Activated CD8-positive, alpha-beta memory T cell treated with anti-CD3 and anti-CD28 coated beads for 4 hours (primary cell): ENCODE data around the gene LSM2.
"Not testable (repeated sequence)": the region's sequence is repeated elsewhere in the genome, so short reads cannot be mapped to it uniquely, and the experiment has no call there.

ENCODE experiments used
- DNase-seq, 2 donors: peaks; one replicate each; pipeline ENCODE4 v3.0.0-alpha.2; 2020; ENCODE audit warnings: low read depth in 2 of 2

LSM2 gene

DNA sequence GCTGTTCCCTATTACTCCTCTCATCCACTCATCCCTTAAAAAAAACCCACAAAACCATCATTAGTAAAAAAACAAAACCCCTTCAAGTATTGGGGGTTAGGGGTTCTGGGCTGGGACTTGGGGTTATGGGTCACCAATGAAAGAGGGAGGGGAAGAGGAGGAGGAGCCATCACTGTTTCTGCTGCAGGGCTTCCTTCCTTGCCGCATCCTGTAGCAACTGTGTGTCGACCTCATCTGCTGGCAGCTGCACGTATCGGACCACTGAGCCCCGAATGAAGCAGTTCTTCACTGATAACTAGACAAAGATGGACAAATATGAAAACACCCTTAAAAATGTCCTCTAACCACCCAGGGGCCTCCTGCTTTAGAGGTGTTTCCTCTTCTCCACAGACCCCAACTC is 9.2 kb downstream of the LSM2 start:
- no peak for DNase-seq

DNA sequence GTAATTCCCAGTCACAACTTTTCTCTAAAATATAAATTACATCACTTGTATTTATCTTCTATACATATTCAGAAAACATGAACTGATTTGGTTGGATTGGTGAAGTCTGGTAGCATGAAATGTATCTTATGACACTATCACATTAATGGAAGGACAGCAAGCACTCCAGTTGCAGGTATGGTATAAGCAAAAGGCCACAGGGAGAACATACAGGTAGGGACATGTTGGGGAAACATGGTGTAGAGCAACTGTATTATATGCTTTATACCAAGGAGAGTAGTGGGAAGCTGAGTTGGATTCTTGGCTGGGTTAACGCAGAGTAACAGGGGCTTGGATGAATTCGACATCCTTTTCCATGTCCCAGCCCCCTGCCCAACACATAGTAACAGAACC is 9.8 kb downstream of the LSM2 start:
- DNase-seq: no peak

- DNase-seq: peak; percentile 64 to 65
Measured at GRCh38 chr6:31795616-31796298, 11.0 kb downstream of the LSM2 start, which contains the start of gene VARS1. TSS of gene VARS1 (minus strand) at chr6:31795752. CDS start at chr6:31795217, 535 bp downstream.

GRCh38 chr6:31794866-31795615 is 11.7 kb downstream of the LSM2 start:
- DNase-seq: no peak

DNA sequence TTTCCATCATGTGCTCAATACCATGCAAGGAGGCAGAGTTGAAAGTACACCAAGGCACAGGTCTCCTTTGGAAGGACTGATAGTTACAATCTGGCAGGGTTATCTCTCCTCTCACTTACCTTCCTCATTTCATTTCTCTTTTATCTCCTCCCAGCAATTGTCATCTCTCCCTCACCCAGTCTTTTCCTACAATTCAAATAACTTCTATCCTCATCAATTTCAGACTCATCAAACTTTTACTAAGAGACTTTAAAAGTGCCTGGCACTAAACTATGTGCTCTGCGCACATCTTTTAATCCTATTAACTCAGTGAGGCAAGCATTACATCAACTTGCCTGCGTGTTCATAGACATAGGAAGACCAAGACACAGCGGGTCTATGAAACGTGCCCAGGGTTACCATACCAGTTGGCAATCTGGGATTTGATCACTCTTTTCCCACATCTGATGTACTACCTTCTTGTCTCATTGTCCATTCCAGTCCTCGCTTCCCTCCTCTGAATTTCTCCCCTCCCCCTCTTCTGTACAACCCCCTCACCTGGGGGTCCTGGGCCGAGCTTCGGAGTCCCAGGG is 12.4 kb downstream of the LSM2 start:
- DNase-seq: no peak

GRCh38 chr6:31793927-31794245 is 12.9 kb downstream of the LSM2 start:
- not testable (repeated sequence) for DNase-seq

DNA sequence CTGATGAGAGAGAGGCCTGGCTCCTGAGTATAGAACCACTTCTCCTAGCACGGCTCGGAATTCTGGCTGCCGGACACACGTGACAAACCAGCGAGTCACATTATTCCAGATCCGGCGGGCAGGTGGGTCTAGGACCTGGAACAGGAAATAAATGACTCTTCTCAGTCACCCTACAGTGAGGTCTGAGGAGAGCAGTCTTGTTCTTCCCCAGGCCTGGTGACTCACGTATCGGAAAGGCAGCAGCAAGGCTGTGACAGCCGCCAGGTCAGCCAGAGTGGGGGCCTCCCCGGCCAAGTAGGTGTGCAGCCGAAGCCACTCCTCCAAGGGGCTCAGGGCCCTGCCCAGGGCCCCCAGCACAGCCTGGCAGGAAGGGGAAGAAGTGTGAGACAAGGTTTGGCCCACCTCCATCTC is 14.0 kb downstream of the LSM2 start:
- no peak for DNase-seq

GRCh38 chr6:31792090-31792374 is 14.7 kb downstream of the LSM2 start:
- DNase-seq: no peak

DNA sequence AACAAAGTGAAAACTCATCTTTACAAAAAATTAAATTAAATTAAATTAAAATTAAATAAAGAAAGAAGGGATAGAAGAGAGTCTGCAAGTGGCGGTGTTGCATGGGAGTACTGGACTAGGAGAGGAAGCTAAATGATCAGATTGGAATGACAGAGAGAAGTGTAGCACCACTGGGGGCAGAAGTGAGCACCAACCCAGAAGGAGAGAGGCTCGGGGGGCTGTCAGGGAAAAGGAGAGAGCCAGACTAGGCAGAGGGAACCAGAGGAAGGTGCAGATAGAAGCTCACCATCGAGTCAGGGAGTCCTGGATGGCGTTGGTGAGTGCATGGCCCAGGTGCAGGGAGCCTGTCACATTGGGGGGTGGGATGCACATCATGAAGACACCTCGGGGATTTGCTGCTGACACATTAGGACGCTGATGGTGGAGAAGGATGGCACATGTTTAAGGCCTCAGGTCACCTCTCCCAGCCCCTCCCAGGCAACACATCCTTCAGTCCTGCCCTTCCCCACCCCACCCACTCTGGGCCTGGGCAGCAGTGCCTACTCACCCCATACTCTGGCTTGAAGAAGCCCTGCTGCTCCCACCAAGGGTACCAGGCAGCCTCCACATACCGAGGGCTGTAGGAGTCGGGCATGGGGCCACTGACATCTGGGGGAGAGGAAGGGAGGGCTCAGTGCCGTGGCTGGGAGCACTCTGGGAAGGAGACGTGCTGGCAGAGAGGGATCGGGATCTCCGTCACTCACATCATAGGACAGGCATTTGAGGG is 15.3 kb downstream of the LSM2 start:
- DNase-seq: no peak

GRCh38 chr6:31785475-31785874 is 21.3 kb downstream of the LSM2 start:
- DNase-seq: no peak

DNA sequence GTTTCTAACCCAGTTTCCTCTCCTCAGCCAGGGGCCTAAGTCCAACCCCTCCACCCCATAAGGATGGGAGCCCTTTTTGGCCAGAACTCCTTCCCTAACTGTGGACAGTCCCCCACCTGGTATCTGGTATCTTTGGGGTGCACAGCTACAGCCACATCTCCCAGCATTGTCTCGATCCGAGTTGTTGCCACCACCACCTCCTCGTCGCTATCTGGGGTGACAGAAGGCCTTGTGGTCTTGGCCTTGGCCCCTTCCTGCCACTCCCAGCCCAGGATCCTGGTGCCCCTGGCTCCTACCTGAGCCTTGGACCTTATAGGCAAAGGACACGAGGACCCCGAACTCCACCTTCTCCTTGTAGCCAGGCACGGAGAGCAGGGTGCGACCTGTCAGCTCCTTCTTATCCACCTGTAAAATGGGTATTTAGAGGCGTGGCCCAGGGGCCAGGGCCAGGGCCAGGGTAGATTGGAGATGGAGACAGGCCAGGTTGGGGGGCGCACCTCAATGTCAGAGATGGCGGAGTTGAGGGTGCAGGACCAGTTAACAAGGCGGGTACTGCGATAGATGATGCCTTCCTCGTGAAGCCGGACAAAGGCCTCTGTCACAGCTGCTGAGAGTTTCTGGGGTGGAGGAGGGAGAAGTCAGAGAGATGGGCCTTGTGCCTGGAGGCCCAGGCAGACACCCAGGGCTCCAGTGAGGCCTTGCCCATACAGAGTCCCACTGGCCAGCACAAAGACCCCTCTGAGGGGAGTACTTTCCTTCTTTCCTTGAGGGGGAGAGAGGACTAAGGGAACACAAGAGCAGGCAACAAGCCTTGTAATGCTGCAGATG is 22.5 kb downstream of the LSM2 start:
- no peak for DNase-seq

DNA sequence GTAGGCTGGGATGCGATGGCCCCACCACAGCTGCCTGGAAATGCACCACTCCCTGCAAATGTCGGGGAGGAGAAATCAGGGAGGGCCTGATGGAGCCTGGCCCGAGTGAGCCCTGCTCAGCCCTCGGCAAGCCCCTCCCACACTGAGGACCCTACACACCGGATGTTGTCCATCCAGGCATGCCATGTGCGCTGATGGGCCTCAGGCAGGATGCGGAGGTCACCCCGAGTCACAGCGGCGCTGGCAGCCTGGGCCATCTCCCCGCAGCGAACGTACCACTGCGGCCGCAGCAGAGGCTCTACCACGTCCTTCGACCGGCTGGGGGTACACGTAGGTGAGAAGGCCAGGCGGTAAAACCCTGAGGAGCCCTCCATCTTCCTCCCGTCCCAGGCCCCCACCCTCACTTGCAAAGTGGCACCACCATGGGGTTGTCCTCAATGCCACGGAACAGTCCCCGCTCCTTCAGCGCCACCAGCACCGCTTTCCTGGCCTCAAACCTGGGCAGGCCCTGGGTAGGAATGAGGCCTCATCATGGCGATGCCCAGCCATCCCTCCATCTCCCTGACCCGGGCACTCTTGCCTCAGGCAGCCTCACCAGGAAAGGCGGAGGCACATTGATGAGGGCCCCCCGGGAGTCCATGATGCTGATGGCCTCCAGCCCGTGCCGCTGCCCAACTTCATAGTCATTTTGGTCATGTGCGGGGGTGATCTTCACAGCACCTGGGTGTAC is 24.5 kb downstream of the LSM2 start:
- no peak for DNase-seq

DNA sequence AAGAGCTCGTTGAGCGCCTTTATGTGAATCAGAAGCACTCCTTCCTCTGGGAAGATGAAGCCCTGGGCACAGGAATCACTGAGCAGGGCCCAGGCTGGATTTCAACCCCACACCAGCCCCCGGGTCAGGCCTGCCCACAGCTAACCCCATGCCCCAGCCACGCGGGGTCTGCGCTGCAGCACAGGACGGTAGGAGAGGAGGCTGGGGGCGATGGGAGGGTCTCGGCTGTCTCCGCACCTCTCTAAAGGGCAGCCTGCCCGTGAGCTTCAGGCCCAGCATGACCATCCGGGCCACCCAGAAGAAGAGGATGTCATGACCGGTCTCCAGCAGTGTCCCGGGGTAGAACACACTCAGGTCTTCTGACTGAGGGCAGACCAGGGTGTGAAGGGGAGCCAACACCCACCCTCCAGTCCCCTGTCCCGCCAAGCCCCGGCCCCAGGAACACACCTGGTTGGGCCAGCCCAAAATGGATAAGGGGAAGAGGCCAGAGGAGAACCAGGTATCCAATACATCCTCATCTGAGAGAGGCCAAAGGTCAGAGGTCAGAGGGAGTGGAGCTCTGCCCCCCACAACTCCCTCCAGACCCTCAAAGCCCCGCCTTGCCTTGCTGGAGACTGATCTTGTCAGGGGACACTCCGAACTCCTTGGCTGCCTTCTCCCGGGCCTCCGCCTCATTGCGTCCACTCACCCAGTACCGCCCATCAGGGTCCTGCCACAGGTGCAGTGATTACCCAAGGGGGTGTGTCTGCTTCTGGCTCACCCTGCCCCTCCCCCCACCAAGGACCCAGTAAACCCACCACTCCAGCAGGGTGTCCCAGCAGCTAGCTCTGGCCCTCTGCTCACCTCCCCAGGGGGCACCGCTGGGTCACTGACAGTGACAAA is 25.3 kb downstream of the LSM2 start:
- no peak for DNase-seq

GRCh38 chr6:31780507-31781243 is 26.1 kb downstream of the LSM2 start:
- DNase-seq: no peak

- DNase-seq: no peak
Measured at GRCh38 chr6:31779908-31780307, 26.9 kb downstream of the LSM2 start.

- no peak for DNase-seq
Measured at GRCh38 chr6:31778999-31779885, 27.5 kb downstream of the LSM2 start.

GRCh38 chr6:31778193-31778592 is 28.6 kb downstream of the LSM2 start:
- no peak for DNase-seq

- DNase-seq: no peak
Measured at GRCh38 chr6:31777667-31778050, 29.1 kb downstream of the LSM2 start.
